Stimulated activated CD4-positive, alpha-beta T cell treated with anti-CD3 and anti-CD28 coated beads, TNF-alpha, amount 100 ng/mL, for 1 hour (primary cell): ENCODE measurements around the gene TMEM45A.
"Not testable (repeated sequence)": the region's sequence is repeated elsewhere in the genome, so short reads cannot be mapped to it uniquely, and the experiment has no call there.

Experiments used
- DNase-seq, 3 donors: peaks; one replicate each; pipeline ENCODE4 v3.0.0-alpha.2; 2020; ENCODE audit warnings: low read depth in 3 of 3, low spot score in 1 of 3

Gene TMEM45A

DNA sequence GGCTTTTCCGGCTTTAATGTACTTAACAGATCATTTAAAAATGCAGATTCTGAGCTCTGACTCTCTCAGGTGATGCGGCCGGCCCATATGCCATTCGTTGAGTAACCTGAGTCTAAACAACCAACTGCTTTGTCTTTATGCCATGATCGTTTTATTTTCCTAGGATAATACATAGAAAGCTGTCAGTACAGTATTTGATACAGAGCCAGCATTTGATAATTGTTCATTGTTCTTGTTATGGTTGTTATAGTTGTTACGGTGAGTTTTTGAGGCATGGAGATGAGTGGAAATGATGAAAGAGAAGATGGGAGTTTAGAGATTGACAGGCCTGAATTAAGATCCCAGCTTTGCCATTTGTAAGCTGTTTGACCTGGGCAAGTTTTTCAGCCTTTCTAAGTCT lies 40.0 kb downstream of the TMEM45A start:
- DNase-seq: no peak

DNA sequence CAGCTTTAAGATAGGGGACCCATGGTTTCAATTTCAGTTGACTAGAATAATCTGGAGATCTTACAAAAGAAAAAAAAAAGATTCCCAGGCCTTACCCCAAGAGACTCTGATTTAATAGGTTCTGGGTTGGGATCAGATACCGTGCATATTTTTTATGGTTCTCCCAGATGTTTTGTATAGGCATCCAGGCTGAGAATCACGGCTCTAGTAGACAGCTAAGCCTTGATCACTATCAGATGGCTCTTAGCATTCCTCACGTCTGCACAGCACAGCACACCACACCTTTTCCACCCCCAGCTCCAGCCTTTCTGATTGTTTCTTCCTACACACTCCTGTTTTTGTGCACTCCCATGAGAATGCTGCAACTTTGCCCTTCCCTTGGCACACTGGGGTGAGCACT lies 40.8 kb downstream of the TMEM45A start:
- DNase-seq: no peak

DNA sequence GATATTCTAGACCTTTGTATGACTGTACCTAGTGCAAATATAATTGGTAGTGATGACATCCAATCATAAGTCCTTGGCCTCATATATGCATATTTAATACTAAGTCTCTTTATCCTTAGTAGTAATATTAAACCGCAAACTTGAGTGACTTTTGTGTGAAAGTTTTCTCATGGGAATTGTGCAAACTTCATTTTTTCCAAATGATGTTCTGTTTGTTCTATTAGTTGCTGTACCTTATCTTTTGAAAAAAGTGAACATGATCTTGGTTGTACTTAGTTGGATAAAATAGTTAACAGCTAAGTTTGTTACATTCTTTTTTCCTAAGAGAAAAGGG lies 43.2 kb downstream of the TMEM45A start:
- no peak for DNase-seq

DNA sequence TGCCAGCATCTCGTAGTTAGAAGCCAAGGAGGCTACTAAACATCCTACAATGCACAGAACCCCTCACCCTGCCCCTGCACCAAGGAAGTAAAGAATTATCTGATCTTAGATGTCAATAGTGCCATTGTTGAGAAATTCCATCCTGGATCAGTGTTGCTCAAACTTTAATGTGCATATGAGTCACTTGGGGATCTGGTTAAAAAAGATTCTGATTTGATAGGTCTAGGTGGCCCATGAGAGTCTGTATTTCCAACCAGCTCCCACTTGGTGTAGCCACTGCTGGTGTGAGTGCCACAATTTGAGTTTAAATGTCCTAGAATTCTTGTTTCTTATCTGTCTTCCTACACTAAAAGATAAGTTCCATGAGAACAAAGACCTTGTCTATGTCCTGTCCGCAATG lies 43.7 kb downstream of the TMEM45A start:
- no peak for DNase-seq

DNA sequence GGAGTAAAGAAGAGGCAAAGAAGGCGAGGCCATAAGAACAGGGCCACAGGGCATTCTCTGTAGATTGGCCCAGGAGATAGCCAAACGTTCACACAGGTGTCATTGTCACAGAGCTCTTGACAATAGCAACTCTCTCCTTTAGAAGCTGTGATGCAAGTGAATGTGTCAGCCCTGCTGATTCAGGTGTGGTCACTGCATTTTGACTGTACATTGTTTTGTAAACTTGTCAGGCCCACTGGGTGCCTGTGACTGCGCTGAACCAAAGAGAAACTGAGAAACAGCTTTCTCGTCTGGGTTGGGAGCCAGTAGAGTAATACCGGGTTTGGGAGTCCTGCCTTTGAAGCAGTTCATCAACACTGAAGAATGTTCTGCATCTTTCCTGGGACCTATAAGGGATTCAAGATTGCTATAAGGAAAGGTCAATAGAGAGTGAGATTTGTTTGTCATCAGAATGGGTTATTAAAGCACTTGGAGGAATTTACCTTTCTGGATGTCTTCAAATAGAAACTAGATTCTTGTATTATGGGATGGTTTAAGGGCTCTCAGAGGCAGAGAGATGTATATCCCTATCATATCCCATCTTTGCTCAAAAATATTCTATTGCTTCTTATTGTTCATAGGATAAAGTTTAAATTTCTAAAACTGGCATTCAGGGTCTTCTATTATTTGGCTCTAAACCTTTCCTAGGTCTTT lies 45.4 kb downstream of the TMEM45A start:
- no peak for DNase-seq

DNA sequence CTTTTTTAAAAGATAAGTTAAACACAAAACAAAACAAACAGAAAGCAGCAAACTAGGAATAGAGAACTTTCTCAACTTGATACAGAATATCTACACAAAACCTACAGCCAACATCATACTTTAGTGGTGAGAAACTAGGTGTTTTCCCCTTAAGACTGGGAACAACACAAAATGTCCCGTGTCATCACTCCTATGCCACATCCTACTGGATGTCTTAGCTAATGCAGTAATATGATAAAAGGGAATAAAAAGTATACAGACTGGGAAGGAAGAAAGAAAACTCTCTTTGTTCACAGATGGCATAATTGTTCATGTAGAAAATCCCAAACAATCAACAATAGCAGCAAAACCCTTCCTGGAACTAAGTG lies 45.9 kb downstream of the TMEM45A start:
- no peak for DNase-seq

DNA sequence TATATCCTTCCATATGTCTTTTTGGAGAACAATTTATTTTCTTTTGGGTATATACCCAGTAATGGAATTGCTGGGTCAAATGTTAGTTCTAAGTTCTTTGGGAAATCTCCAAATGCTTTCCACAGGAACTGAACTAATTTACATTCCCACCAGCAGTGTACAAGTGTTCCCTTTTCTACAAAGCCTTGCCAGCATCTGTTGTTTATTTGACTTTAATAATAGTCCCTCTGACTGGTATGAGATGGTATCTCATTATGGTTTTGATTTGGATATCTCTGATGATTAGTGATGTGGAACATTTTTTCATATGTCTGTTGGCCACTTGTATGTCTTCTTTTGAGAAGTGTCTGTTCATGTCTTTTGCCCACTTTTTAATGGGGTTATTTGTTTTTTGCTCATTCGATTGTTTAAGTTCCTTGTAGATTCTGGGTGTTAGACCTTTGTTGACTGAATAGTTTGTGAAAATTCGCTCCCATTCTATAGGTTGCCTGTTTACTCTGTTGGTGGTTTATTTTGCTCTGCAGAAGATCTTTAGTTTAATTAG lies 48.4 kb downstream of the TMEM45A start:
- no peak for DNase-seq

DNA sequence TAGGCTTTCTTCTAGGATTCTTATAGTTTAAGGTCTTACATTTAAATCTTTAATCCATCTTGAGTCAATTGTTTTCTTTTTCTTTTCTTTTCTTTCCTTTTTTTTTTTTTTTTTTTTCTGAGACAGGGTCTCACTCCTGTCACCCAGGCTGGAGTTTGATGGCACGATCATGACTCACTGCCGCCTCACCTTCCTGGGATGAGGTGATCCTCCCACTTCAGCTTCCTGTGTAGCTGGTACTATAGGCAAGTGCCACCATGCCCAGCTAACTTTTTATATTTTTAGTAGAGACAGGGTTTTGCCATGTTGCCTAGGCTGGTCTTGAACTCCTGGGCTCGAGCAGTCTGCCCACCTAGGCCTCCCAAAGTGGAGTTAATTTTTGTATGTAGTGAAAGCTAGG lies 49.0 kb downstream of the TMEM45A start:
- DNase-seq: not testable (repeated sequence)

DNA sequence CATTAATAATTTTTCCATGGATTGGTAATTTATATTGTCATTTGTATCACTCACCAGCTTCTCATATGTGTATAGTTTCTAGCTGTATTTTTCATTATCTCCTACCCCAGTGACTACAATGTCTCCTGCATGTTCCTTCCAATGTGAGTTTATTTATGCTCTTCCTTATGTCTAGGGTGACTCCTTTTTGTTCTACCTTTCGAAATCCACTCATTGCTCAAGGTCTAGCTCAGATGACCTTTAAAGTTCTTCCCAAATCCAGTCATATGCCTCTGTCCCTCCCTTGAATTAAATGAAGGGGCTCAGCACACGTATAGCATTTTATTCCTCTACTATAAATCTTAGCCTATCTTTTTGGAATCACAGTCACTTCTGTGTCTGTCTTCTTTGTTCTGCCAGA lies 53.0 kb downstream of the TMEM45A start:
- DNase-seq: no peak

DNA sequence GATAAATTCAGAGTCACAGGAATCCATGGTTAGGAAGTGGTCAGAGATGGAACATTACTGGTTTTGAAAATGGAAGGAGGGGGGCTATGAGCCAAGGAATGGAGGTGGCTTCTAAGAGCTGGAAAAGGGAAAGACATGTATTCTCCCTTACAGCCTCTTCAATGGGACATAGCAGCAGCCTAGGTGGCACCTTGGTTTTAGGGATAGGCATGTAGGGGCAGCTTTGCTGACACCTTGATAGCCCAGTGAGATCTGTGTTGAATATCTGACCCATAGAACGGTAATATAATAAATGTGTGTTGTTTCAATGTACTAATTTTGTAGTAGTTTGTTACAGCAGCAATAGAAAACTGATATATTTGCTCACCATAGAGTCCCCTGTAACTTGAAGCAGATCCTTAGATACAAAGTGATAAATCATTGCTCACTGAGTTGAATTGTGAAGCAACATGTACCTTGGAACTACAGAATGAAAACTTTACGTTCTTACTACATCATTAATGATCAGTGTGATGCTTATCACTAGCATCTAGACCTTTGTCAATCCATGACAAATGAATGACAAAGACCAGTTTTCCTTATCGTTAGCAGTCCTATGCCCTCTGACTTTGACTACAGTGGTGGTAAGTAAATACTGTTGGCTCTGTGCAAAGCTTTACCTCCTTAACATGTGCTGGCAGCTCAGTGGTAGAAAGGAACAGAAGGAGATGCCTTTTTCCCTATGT lies 53.8 kb downstream of the TMEM45A start:
- DNase-seq: no peak

DNA sequence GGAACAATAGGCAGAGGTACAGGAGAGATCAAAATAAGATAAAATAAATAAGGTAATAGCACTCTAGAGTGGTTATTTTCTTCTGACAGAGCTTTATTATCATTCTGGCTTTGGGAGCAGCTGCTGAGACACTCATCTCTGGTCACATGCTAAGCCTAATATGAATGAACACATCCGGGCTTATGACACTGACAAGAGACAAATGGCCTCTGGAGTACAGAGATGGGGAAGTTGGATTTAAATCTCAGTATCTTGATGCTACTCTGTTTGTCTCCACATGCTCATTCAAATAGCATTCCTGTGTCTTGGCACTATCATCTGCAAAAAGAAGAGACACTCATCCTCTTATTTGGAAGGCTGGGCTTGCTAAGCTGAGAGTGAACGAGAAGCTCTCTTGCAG lies 55.6 kb downstream of the TMEM45A start:
- DNase-seq: no peak

DNA sequence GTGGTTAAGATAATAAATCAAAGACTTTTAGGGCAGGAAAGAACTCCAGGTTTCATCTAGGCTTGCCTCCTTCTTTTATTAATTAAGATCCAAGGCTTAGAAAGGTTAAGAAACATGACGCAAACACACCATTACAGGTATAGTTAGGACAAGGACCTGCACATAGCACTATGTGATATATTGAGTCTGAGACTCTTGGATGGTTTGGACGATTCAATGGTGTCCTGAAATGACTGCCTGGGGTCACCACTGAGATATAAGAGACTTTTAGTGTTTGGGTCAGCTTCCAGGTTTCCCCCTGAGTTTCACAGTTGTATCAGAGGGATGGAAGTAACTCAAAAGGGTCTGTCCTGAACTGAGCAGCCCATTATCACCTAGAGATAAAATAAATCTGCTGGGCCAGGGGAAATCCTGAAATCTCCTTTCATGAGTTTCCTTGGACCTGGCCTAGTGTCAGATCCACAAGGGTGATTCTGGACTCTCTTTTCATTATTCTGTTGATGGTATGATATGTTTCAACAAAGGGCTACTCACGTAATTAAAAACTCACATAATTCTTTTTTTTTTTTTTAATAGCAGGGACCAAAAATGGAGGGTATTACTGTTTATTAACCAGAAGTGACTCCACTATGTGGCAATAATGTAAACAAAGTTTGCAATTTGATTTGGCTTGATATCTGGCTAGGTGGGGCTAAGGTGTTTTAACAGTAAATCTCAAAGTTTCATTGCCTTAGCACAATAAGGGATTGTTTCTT lies 61.4 kb downstream of the TMEM45A start:
- no peak for DNase-seq

DNA sequence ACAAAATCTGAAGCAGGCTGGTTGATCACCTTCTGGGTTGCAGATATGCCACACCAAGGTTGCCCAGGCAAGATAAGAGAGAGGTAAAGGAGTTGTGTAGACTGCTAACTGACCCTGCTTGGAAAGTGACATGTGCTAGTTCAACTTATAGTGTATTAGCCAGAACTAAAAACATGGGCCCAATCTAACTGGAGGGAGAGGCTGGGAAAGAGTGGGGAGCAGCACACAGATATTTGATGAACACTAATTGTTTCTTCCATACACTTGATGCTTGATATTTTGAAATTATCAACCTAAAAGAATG lies 61.9 kb downstream of the TMEM45A start:
- DNase-seq: no peak

DNA sequence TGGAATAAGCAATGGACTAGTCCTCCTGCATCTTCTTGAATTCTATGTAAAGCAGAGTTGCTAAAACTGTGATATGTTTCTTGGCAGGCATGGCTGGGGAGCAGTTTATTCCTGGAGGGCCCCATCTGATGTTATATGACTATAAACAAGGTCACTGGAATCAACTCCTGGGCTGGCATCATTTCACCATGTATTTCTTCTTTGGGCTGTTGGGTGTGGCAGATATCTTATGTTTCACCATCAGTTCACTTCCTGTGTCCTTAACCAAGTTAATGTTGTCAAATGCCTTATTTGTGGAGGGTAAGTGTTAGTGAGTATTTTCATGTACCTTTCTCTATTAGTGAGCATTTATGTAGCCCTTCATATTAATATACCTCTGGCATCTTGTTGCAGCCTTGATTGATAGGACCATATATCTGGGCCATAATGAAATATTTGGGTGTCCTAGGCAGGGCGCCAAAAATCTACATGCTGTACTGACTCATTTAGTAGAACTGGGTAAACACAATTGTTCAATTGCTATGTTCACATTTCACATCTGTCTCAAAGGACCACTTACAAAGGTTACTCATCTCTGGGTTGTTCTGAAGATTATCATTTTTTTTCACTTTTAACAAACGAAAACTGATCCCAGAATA lies 64.4 kb downstream of the TMEM45A start:
- DNase-seq: no peak

DNA sequence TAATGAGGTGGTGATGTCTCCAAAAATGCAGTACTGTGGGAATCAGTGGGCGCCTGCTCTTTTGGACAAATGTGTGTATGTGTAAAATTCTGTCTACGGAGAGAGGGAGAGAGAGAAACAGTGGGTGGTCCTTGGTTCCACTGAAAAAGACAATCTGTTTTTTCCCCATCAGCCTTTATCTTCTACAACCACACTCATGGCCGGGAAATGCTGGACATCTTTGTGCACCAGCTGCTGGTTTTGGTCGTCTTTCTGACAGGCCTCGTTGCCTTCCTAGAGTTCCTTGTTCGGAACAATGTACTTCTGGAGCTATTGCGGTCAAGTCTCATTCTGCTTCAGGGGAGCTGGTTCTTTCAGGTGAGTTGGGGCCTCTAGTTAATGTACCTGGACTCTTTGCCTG lies 65.8 kb downstream of the TMEM45A start:
- DNase-seq: no peak

DNA sequence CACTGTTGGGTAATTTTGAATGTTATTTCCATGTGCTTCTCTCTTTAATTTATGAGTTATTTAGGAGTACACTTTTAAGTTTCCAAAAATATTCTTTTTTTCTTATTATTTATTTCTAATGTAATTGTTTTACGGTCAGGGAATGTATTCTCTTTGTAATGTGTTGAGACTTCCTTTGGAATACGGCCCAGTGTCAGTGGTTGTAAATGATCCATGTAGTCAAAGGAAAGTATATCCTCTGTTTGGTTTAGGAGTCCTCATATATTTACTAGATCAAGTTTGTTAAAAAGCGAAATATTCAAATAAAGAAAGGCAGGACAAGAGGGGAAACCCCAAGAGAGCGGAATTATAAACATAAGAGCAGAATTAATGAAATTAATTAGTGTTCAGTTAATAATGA lies 68.0 kb downstream of the TMEM45A start:
- no peak for DNase-seq

DNA sequence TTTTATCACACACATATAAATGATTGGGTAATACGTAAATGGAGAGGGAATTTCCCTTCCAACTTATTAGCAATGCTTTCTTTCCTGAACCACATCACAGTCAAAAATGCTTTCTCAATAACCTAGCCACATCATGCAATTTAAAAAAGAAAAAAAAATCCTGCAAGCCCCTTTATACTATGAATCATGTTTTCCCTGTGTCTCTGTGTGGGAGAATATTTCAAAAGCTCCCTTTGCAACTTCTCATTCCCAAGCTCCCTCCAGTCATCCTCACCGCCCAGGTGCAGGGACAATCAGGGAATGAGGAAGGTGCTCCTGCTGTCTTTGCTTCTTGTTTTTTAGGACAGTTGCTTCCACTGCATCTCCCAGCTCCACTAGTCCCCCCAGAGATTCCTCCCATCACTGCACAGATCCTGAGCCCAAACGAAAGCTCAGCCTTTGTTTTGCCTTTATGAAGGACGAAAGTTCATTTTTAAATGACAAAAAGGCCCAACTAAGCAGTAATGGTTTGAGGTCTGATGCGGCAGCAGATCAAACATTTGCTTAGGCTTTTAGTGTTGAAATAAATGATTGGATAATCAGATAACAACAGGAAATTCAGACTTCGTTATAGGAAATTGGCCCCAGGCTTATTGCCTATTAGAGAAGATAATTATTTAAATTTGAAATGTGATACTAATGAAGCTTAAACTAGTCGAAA lies 69.2 kb downstream of the TMEM45A start:
- DNase-seq: no peak

DNA sequence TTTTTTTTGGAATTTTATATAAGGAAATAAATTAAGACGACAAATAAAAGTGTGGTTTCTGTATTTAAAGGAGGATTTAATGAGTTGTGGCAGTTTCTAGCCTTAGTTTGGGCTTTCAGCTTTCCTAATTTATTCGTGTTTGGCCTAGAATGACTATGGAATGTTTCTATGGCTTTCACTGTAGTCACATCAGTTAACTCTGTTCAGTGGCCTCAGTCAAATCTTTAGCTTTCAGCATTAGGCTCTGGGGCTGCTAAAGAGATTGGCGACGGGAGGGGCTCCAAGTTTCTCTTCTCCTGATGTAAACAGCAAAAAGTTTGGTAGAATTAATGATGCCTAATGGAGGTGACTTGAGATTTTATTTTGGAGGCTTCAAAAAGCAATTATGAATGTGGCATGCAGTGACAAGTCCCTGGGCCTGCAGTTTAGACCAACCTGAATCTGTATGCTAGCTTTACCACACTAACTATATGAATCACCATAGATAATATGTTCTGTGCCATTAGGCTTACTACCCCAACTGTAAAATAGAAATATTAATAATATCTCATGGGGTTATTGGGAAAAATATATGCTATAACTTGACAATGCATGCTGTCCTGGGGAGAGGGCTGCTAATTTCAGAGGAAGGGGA lies 69.9 kb downstream of the TMEM45A start:
- DNase-seq: no peak

DNA sequence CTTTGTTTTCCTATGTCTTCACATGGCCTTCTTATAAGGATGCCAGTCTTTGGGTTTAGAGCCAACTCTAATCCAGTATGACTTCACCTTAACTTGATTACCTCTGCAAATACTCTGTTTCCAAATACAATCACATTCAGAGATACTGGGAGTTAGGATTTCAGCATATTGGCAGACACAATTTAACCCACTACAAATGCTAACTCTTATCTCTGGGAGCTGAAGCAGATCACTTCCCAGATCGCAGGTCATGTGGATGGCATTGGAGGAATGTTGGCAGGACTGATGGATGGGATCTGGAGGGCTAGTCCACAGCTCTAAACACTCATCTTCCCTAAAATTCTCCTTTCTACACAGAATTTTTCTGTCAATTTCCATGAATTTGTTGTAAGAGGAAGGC lies 70.8 kb downstream of the TMEM45A start:
- no peak for DNase-seq

DNA sequence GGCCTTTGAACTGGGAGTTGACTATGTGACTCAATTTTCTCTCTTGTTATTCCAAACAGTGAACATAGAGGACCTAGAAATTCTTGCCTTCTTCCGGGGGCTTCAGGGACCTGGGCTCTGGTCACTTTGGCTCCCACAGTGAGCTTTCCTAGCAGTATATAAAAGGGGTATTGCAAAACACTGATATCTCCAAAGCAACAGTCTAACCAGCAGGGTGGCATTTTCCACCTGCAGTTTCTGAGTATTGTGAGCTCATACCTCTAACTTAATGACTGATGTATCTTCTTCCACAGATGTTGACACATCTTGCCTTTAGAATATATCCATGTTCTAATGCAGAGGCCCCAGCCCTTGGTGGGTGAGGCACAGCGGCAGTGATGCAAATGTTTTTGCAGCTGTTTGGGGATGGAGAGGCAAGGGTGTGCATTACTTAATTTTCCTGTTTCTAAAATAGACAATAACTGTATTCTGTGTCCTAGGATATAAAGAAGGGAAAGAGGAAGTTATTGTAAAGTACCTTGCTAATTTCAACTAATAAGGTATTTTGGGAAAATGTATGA lies 71.3 kb downstream of the TMEM45A start:
- DNase-seq: no peak

DNA sequence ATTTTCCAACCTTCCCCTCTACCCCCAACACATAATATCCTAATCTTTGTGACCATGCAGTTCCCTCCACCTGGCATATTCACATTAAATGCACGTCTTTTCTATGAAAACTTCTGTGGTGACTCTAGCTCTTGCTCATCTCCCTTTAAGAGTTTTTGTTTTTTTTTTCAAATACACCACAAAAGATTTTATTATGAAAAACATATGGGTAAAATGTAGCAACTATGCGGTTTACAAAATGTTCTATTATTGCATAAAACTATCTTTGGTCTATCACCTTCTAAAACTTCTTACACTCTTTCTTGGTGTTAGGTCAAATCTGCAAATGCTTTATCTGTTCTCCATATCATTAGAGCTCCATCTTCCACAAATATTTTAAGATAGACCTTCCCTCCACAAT lies 78.4 kb downstream of the TMEM45A start:
- no peak for DNase-seq
